SK-N-SH (cell line): ENCODE measurements around the gene CEP170.

Source experiments
- EP300 ChIP-seq, 2 experiments: IDR thresholded peaks; 2 replicates each; pipeline versions ENCODE4 v1.4.0 to v1.6.1; 2012; ENCODE audit warnings: borderline replicate concordance in 1 of 2, low read depth in 1 of 2, low read length in 1 of 2
- GABPA ChIP-seq: IDR thresholded peaks from 2 replicates; pipeline ENCODE4 v1.4.0; 2012; ENCODE audit warnings: low read depth, mild to moderate bottlenecking
- NFIC ChIP-seq: IDR thresholded peaks from 2 replicates; pipeline ENCODE4 v1.4.0; 2012; ENCODE audit warnings: borderline replicate concordance
- POLR2AphosphoS5 ChIP-seq: IDR thresholded peaks from 2 replicates; pipeline ENCODE4 v1.6.1; 2012; ENCODE audit warnings: low read depth, low read length
- TAF1 ChIP-seq: IDR thresholded peaks from 2 replicates; pipeline ENCODE4 v1.6.1; 2012; ENCODE audit warnings: low read depth, mild to moderate bottlenecking, low read length, moderate library complexity, borderline replicate concordance

DNA sequence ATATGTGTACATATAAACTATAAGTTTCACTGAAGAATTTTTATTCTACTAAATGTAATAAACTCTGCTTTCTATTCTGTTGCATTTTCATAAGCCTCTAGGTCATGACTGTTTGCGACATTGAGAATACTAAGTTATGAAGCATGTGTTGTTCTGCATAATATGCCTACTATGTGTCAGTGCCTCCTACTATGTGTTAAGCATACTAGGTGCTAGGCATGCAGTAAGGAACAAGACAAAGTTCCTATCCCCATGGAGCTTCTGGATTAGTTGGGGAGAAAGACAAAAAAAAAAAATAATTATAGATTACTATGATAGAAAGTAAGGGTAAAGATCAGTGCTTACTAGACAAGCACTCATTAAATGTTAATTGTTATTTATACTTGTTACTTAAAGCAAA is 2.1 kb upstream of the CEP170 start:
- TF ChIP-seq TAF1 (no peak), GABPA (no peak), POLR2AphosphoS5 (no peak), NFIC (no peak), EP300 (IDR thresholded peaks at IDR 0.05; ENCODE audit: borderline replicate concordance in 1 of 2, low read depth in 1 of 2, low read length in 1 of 2) (no peak)
